NCI-H524 (cell line): Measurements from ENCODE around the gene DNM3.

ENCODE experiments used
- DNase-seq, 2 experiments: peaks; one replicate each; lab custom pipeline; 2025; lab: John Stamatoyannopoulos, UW

DNM3 gene

GRCh38 chr1:172107316-172107975 lies 266.1 kb downstream of the DNM3 start:
- peak in 1 of 2 experiments; percentile 16 for DNase-seq

- DNase-seq = no peak
These were observed 267.0 kb downstream of the DNM3 start for GRCh38 chr1:172108161-172108893.

- no peak for DNase-seq
These were observed 268.1 kb downstream of the DNM3 start for GRCh38 chr1:172109359-172109758.

GRCh38 chr1:172112576-172112975 lies 271.3 kb downstream of the DNM3 start:
- no peak for DNase-seq

GRCh38 chr1:172117800-172118199 lies 276.5 kb downstream of the DNM3 start:
- no peak for DNase-seq

GRCh38 chr1:172118618-172119017 lies 277.3 kb downstream of the DNM3 start:
- peak in 1 of 2 experiments; percentile 4 for DNase-seq

- DNase-seq = no peak
These were observed 277.9 kb downstream of the DNM3 start for GRCh38 chr1:172119184-172119583.

- no peak for DNase-seq
These were observed 279.1 kb downstream of the DNM3 start for GRCh38 chr1:172120381-172120780.

GRCh38 chr1:172121081-172121717 lies 279.9 kb downstream of the DNM3 start:
- DNase-seq = no peak

GRCh38 chr1:172122381-172122780 lies 281.1 kb downstream of the DNM3 start:
- no peak for DNase-seq

GRCh38 chr1:172125250-172125649 lies 284.0 kb downstream of the DNM3 start:
- no peak for DNase-seq

GRCh38 chr1:172125812-172126430 lies 284.6 kb downstream of the DNM3 start:
- no peak for DNase-seq

GRCh38 chr1:172132836-172133235 lies 291.5 kb downstream of the DNM3 start:
- DNase-seq = no peak

- DNase-seq = no peak
These were observed 292.9 kb downstream of the DNM3 start for GRCh38 chr1:172134087-172134731.

GRCh38 chr1:172135076-172135672 lies 293.9 kb downstream of the DNM3 start:
- DNase-seq = peak in 1 of 2 experiments; percentile 15

- DNase-seq = no peak
These were observed 294.8 kb downstream of the DNM3 start for GRCh38 chr1:172135978-172136610.

GRCh38 chr1:172136925-172137324 lies 295.6 kb downstream of the DNM3 start:
- DNase-seq = no peak

GRCh38 chr1:172137703-172138454 lies 296.6 kb downstream of the DNM3 start:
- no peak for DNase-seq

GRCh38 chr1:172138634-172139033 lies 297.3 kb downstream of the DNM3 start:
- no peak for DNase-seq

- DNase-seq = no peak
These were observed 297.9 kb downstream of the DNM3 start for GRCh38 chr1:172139196-172139595.
